Erythroblast (primary cell): ENCODE data around the gene MAPK1.
A peak's percentile ranks its signal among the peaks of the same experiment; 100 is the strongest.
"Not testable (repeated sequence)": the region's sequence is repeated elsewhere in the genome, so short reads cannot be mapped to it uniquely, and the experiment has no call there.

Experiments
- DNase-seq, 2 experiments: peaks; one replicate each; lab custom pipeline; 2025; lab: John Stamatoyannopoulos, UW
- GATA1 ChIP-seq: IDR thresholded peaks from 2 replicates; pipeline ENCODE4 v1.6.1; 2011; ENCODE audit warnings: low read depth, mild to moderate bottlenecking, control low read depth, low read length, moderate library complexity
- POLR2A ChIP-seq: IDR thresholded peaks from 2 replicates; pipeline ENCODE4 v1.6.1; 2011; ENCODE audit warnings: mild to moderate bottlenecking, low read length

The MAPK1 gene

DNA sequence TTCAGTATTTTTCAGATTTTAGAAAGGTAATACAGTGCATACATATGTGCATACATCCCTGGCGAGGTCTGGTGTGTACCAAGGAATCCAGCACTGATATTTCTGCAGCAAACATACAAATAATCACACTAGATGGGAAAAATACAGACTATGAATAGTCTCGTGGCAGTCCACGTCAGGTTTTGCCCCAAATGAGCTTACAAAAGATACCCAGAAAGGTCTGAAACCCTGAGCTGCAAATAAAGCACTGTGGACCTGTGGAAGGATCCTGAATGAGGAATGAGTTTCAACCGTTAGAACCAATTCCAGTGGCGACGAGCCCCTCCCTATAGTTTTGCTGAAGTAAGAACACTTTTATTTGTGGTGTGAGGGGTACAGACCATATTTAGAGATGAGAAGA is 24.5 kb downstream of the MAPK1 start:
- DNase-seq, result no peak
- TF ChIP-seq POLR2A (no peak), GATA1 (no peak)

DNA sequence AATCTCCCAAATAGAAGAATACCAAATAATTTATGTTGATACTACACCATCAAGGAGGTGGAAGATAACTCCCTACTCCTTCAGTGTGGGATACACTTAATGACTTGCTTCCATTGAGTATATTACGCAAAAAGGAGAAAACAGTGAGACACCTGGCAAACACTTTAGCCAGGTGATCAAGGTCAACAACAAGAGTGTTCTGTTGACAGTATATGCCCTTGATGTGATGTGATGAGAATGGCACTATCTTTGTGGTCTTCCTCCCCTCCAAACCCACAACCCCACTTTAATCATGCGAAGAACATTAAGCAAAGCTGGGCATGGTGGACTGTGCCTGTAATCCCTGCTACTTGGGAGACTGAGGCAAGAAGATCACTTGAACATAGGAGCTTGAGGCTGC is 26.0 kb downstream of the MAPK1 start:
- TF ChIP-seq GATA1 (no peak), POLR2A (no peak)
- DNase-seq, result no peak

DNA sequence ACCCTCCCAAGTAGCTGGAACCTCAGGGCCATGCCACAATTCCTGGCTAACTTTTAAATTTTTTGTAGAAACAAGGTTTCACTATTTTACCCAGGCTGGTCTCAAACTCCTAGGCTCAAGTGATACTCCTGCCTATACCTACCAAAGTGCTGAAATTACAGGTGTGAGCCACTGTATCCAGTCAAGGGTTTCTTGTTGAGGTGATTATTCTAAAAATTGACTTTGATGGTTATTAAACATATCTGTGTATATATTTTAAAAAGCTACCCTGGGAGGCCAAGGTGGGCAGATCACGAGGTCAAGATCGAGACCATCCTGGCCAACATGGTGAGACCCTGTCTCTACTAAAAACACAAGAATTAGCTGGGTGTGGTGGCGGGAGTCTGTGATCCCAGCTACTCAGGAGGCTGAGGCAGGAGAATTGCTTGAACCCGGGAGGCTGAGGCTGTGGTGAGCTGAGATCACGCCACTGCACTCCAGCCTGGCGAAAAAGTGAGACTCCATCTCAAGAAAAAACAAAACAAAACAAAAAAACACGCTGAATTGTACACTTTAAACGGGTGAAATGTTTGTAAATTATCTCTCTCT is 27.1 kb downstream of the MAPK1 start:
- no peak for TF ChIP-seq GATA1
- TF ChIP-seq POLR2A, result no peak
- no peak for DNase-seq

DNA sequence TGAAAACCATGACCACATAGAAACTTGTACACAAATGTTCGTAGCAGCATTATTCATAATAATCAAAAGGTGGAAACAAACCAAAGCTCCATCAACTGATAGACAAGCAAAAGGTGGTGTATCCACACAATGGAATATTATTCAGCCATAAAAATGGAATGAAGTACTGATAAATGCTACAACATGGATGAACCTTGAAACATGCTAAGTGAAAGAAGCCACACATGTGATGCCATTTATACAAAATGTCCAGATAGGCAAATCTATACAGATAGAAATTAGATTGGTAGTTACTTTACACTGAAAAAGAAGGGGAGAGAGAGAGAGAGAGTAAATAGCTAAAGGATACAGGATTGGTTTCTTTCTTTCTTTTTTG is 27.7 kb downstream of the MAPK1 start:
- DNase-seq, result no peak
- TF ChIP-seq POLR2A, result no peak
- TF ChIP-seq GATA1, result no peak

DNA sequence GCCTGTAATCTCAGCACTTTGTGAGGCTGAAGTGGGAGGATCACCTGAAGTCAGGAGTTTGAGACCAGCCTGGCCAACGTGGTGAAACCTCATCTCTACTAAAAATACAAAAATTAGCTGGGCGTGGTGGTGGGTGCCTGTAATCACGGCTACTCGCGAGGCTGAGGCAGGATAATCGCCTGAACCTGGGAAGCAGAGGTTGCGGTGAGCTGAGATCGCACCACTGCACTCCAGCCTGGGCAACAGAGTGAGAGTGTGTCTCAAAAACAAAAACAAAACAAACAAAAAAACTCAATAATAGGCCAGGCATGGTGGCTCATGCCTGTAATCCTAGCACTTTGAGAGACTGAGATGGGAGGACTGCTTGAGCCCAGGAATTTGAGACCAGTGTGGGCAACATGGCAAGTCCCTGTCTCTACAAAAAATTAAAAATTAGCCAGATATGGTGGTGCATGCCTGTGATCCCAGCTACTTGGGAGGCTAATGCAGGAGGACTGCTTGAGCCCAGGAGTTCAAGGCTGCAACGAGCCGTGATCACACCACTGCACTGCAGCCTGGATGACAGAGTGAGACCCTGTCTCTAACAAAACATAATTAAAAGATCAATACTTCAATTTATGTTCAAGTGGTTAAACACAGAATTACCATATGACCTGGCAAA is 28.2 kb downstream of the MAPK1 start:
- DNase-seq, result not testable (repeated sequence)

DNA sequence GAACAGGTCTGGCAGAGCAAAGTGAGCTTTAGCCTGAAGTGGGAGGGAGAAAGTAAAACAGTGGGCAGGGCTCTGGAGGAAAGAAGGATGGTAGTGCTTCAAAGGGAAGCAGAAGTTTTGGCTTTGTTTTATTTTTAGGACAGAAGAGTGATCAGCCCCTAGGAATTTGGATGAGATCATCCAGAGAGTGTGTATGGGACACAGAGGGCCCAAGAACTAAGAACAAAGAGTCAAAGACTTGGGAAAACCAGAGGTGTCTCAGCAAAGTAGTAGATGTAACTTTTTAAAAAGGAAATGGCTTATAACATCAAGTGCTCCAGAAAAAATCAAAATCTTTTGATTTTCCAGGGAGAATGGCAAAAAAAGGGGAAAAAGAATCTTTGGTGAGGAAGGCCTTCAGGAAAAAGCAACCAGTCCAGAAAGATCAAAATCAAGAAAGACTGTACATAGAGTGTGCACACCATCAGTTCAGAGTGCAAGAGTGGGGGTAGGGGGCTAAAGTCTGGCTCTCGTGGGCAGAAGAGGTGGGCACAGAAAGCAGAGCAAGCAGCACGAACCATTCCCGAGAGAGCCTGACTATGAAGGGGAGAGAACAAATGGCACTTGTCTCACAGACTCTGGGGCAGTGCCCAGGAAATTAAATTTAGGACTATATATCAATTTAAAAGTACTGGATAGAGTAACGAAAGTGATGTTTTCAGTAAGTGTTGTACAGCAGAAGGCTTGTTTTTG is 30.0 kb downstream of the MAPK1 start:
- TF ChIP-seq GATA1, result no peak
- no peak for TF ChIP-seq POLR2A
- no peak for DNase-seq

DNA sequence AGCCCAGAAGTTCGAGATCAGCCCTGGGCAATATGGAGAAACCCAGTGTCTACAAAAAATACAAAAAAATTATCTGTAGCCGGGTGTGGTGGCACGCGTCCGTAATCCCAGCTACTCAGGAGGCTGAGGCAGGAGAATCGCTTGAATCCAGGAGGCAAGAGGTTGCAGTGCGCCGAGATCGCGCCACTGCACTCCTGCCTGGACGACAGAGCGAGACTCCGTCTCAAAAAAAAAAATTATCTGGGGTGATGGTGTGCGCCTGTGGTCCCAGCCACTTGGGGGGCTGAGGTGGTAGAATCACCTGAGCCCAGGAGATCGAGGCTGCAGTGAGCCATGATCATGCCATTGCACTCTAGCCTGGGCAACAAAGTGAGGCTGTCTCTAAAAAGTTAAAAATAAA is 31.0 kb downstream of the MAPK1 start:
- not testable (repeated sequence) for DNase-seq

DNA sequence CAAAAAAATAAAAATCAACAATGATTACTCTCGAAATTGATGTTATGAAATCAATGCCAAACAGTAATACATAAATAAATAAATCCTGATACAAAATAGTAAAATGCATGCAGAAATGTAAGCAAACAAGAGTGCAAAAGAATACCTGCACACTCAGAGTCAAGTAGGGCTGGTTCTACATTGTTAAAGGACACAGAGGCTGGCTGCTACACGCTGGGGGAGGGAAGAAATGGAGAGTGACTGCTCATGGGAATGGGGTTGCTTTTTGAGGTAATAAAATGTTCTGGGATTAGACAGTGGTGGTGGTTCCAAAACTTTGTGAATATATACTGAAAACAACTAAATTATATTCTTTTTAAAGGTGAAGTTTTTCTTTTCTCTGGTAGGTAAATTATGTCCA is 32.1 kb downstream of the MAPK1 start:
- DNase-seq, result no peak
- TF ChIP-seq GATA1, result no peak
- TF ChIP-seq POLR2A, result no peak

DNA sequence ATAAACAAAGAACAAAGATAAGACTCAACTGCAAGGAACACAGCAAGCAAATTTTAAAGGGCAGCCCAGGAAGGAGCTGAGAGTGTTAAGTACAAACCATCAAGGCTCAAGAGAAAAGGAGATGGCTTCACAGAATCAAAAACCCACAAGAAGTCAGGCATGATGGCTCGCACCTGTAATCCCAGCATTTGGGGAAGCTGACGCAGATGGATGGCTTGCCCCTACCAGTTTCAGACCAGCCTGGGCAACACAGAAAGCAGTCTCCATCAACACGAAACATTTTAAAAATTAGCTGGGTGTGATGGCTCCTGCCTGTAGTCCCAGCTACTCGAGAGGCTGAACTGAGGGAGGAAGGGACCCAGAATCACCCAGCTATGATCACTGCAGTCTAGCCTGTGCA is 32.6 kb downstream of the MAPK1 start:
- TF ChIP-seq GATA1 (no peak), POLR2A (no peak)
- DNase-seq, result no peak

DNA sequence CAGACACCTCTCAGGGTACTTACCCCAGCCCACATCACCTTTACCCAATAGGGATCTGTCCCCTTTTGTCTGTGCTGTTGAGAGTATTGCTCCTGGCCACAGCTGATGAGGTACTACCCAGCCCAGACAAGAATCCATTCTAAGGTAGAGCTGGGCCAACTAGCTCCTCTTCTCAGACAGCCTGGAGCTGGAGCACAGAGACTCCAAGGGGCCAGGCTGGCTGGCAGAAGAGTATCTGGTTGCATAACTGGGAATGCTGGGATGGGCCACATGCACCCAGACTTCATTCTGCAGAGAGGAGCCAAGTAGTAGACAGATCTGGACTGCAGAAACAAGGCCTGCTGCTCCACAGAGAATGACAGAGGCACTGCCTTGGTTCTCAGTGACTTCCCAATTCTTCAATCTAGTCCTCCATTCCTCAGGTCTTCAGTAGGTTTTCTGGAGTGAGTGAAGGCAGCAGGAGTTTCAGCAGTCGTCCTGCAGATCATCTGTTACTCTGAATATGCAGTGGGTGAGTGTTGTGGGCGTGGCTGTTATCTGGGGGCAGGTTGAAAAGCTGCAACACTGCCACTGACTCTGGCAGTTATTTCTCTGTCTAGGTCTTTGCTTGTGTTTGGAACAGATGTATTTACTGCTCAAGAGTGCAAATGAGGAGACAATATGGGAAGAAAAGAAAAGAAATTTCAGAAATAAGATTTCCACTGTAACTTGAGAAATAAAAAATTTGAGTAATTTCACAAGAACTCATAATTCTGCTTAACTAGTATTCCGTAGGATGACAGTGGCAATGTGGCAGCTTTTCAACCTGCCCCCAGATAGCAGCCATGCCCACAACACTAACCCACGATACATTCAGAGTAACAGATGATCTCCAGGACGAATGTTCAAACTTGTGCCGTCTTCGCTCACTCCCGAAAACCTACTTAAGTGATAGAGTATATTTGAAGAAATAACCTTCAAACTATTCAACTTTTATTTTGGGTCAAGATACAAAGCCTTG is 34.9 kb downstream of the MAPK1 start:
- TF ChIP-seq GATA1 (no peak), POLR2A (no peak)
- peak; percentile 52 for DNase-seq

DNA sequence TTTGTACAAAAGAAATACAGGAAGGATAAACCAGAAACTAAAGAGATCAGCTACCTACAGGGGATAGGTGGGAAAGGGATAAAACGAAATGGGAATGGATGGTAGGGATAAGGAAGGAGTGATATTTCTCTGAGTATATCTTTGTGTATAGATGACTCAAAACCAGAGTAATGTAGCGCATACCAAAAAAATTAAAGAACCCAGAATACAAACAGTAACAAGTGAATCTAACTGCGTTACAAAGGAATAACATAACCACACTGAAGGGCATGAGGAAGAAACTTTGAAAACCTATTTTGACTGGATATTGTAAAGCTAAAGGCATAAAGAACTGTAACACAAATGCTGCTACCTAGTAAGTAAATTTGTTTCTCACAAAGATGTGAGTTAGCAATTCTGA is 37.9 kb downstream of the MAPK1 start:
- TF ChIP-seq POLR2A, result no peak
- no peak for TF ChIP-seq GATA1
- DNase-seq, result no peak

DNA sequence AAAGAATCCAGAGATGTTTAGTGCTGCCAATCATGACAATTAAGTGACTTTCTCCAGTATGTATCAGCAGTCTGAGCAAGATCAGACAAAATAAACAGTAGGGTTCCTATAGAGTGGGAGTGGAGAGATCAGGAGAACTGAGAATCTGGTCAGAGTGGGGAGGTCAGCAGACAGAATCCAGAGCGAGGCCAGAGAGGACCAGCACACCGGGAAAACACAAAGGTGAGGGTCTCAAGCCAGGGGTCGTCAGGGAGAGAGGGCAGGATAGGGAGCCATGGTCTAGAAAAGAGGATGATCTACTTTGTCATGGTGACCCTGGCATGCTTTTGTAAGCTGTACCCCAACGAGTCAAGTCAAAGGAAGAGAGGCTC is 39.2 kb downstream of the MAPK1 start:
- no peak for TF ChIP-seq POLR2A
- TF ChIP-seq GATA1, result no peak
- DNase-seq, result no peak

DNA sequence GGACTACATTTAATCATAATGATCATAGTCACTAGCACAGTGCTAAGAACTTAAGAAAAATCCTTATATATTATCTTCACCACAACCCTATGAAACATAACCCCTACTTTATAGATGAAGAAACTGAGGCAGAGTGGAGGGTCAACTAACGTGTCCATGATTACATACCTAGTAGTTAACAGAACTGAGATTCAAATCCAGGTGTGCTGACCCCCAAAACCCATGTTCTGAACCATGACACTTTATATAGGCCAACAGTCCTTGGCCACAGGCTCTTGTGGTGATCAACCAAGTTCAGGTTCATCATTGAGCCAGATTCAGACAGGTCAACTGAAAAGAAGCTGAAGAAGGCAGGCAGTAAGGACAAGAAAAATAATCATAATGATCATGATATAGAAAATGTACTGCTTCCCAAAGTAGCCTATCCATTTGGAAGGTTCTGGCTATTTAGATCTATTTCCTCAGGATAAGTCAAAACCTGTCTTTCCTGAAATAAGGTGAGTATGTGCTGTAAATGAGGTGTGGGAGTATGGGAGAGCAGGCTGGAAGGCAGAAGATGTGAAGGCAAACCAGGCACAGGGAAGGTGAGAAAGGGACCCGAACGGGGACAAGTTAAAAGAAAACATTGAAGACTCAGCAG is 39.7 kb downstream of the MAPK1 start:
- TF ChIP-seq POLR2A, result no peak
- DNase-seq, result no peak

DNA sequence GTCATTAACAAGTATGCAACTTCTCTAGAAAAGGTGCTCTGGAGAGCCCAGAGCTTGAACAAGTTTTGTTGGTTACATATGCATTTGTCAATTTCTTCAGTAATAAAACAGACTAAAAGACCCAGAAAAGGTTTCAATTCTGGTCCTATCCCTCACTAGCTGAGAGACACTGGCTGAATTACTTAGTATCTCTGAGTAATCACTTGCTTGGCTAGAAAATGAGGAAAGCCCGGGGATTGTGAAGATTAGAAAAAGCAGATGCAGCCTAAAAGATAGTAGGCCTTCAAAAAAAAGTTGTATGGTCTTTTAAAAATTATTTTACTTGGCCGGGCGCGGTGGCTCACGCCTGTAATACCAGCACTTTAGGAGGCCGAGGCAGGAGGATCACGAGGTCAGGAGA is 41.2 kb downstream of the MAPK1 start:
- no peak for TF ChIP-seq GATA1
- no peak for TF ChIP-seq POLR2A
- peak; percentile 14 to 60 for DNase-seq

DNA sequence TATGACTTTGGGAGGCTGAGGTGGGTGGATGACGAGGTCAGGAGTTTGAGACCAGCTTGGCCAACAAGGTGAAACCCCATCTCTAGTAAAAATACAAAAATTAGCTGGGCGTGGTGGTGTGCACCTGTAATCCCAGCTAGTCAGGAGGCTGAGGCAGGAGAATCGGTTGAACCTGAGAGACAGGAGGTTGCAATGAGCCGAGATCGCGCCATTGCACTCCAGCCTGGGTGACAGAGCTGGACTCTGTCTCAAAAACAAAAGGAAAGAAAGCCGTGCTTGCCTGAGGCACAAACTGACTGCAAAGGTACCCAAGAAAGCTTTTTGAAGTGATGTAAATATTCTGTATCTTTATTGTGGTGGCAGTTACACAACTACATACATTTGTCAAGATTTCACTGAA is 42.5 kb downstream of the MAPK1 start:
- not testable (repeated sequence) for DNase-seq
